HEK293 (cell line): ENCODE data around the gene ACP4.
"Not testable (repeated sequence)": the region's sequence is repeated elsewhere in the genome, so short reads cannot be mapped to it uniquely, and the experiment has no call there.

ENCODE experiments used
- CTCF ChIA-PET: fragments of 350-600 bp; formaldehyde crosslinking; extraction: SDS; loops from one replicate; lab custom pipeline; 2021; ENCODE audit warnings: antibody characterized with exemption; lab: Yijun Ruan, JAX
- POLR2A ChIA-PET: fragments of 300-600 bp; formaldehyde crosslinking; extraction: SDS; loops from one replicate; lab custom pipeline; 2020; ENCODE audit warnings: antibody characterized with exemption, inconsistent platforms; lab: Yijun Ruan, JAX
- H3K27ac ChIP-seq: fragments of 200-500 bp; sonication (Bioruptor generic); 2 replicates; pipeline ENCODE4 v1.5.1; 2014; ENCODE audit warnings: low read depth, low read length, control low read depth, inconsistent platforms; ENCODE audit errors: extremely low read depth
- H3K36me3 ChIP-seq, 2 experiments: fragments of 200-500 bp in 1 of 2; sonication (Bioruptor generic) in 1 of 2; 1 replicate in 1 of 2; 2 replicates in 1 of 2; pipeline ENCODE4 v1.5.1; 2014 to 2017; ENCODE audit warnings: inconsistent platforms in 2 of 2, low read length in 2 of 2; ENCODE audit not compliant: control insufficient read depth in 2 of 2, insufficient read depth in 1 of 2
- H3K4me1 ChIP-seq: fragments of 200-500 bp; sonication (Bioruptor generic); 2 replicates; pipeline ENCODE4 v1.5.1; 2014; ENCODE audit warnings: mild to moderate bottlenecking, low read length, inconsistent platforms; ENCODE audit not compliant: control insufficient read depth, insufficient read depth
- H3K4me3 ChIP-seq: 2 replicates; pipeline ENCODE4 v1.5.1; 2011; ENCODE audit warnings: low read depth, mild to moderate bottlenecking, control low read depth, low read length, moderate library complexity
- H3K9me3 ChIP-seq: fragments of 200-500 bp; sonication (Bioruptor generic); 2 replicates; pipeline ENCODE4 v1.5.1; 2014; ENCODE audit warnings: low read depth, low read length, inconsistent platforms; ENCODE audit not compliant: control insufficient read depth, insufficient read depth
- HIC1 ChIP-seq: fragments of 450-650 bp; formaldehyde crosslinking; IDR thresholded peaks from 2 replicates; pipeline ENCODE4 v1.5.1; 2016; ENCODE audit warnings: missing biosample characterization, missing genetic modification characterization
- IKZF3 ChIP-seq: fragments of 450-650 bp; IDR thresholded peaks from 2 replicates; pipeline ENCODE4 v1.5.0; 2018; ENCODE audit warnings: missing biosample characterization, mild to moderate bottlenecking, missing genetic modification characterization, moderate library complexity
- KLF8 ChIP-seq: fragments of 450-650 bp; formaldehyde crosslinking; IDR thresholded peaks from 2 replicates; pipeline ENCODE4 v1.5.1; 2016; ENCODE audit warnings: missing biosample characterization, missing genetic modification characterization
- MEIS1 ChIP-seq: sonication (generic); formaldehyde crosslinking; IDR thresholded peaks from 2 replicates; pipeline ENCODE4 v1.8.1; 2022; ENCODE audit warnings: missing genetic modification reagents, mild to moderate bottlenecking, borderline replicate concordance
- ZNF174 ChIP-seq: fragments of 450-650 bp; formaldehyde crosslinking; IDR thresholded peaks from 2 replicates; pipeline ENCODE4 v1.5.0; 2017; ENCODE audit warnings: missing biosample characterization, mild to moderate bottlenecking, missing genetic modification characterization
- ZNF184 ChIP-seq: fragments of 450-650 bp; IDR thresholded peaks from 2 replicates; pipeline ENCODE4 v1.5.1; 2018; ENCODE audit warnings: missing biosample characterization, mild to moderate bottlenecking, missing genetic modification characterization
- ZNF202 ChIP-seq: fragments of 450-650 bp; formaldehyde crosslinking; IDR thresholded peaks from 2 replicates; pipeline ENCODE4 v1.5.1; 2016; ENCODE audit warnings: missing biosample characterization, missing genetic modification characterization, borderline replicate concordance
- ZNF211 ChIP-seq: fragments of 450-650 bp; formaldehyde crosslinking; IDR thresholded peaks from 2 replicates; pipeline ENCODE4 v1.5.1; 2016; ENCODE audit warnings: low read depth, missing biosample characterization, missing genetic modification characterization
- ZNF239 ChIP-seq: fragments of 450-650 bp; formaldehyde crosslinking; IDR thresholded peaks from 2 replicates; pipeline ENCODE4 v1.5.1; 2016; ENCODE audit warnings: missing biosample characterization, missing genetic modification characterization
- ZNF350 ChIP-seq: fragments of 450-650 bp; formaldehyde crosslinking; IDR thresholded peaks from 2 replicates; pipeline ENCODE4 v1.5.0; 2017; ENCODE audit warnings: missing biosample characterization, mild to moderate bottlenecking, missing genetic modification characterization
- ZNF362 ChIP-seq: fragments of 450-650 bp; formaldehyde crosslinking; IDR thresholded peaks from 2 replicates; pipeline ENCODE4 v1.5.1; 2016; ENCODE audit warnings: missing biosample characterization, missing genetic modification characterization
- ZNF514 ChIP-seq: fragments of 450-650 bp; formaldehyde crosslinking; IDR thresholded peaks from 2 replicates; pipeline ENCODE4 v1.5.1; 2016; ENCODE audit warnings: missing biosample characterization, missing genetic modification characterization
- ZNF544 ChIP-seq: fragments of 450-650 bp; formaldehyde crosslinking; IDR thresholded peaks from 2 replicates; pipeline ENCODE4 v1.5.0; 2017; ENCODE audit warnings: missing biosample characterization, missing genetic modification characterization
- ZNF549 ChIP-seq: fragments of 450-650 bp; IDR thresholded peaks from 2 replicates; pipeline ENCODE4 v1.5.1; 2018; ENCODE audit warnings: missing biosample characterization, missing genetic modification characterization, mild to moderate bottlenecking, inconsistent platforms, moderate library complexity
- ZNF785 ChIP-seq: fragments of 450-650 bp; formaldehyde crosslinking; IDR thresholded peaks from 2 replicates; pipeline ENCODE4 v1.5.1; 2016; ENCODE audit warnings: missing biosample characterization, missing genetic modification characterization
- ZNF837 ChIP-seq: fragments of 450-650 bp; formaldehyde crosslinking; IDR thresholded peaks from 2 replicates; pipeline ENCODE4 v1.5.1; 2016; ENCODE audit warnings: missing biosample characterization, missing genetic modification characterization
- TF ChIP-seq, protein P1 (sequence below): fragments of 450-650 bp; formaldehyde crosslinking; IDR thresholded peaks from 2 replicates; pipeline ENCODE4 v1.5.1; 2016; ENCODE audit warnings: missing biosample characterization, missing genetic modification characterization, borderline replicate concordance
- TF ChIP-seq, protein P2 (sequence below): fragments of 450-650 bp; formaldehyde crosslinking; IDR thresholded peaks from 2 replicates; pipeline ENCODE4 v1.5.1; 2016; ENCODE audit warnings: missing biosample characterization, missing genetic modification characterization, low read depth
- TF ChIP-seq, protein P3 (sequence below): fragments of 450-650 bp; IDR thresholded peaks from 2 replicates; pipeline ENCODE4 v1.5.1; 2018; ENCODE audit warnings: missing biosample characterization, mild to moderate bottlenecking, missing genetic modification characterization

The ACP4 gene

GRCh38 chr19:50804420-50805272 is 14.4 kb downstream of the ACP4 start (continued):
- no peak for TF ChIP-seq HIC1
- TF ChIP-seq ZNF549 (tag by site-specific recombination), result no peak
- TF ChIP-seq, protein P1, sequence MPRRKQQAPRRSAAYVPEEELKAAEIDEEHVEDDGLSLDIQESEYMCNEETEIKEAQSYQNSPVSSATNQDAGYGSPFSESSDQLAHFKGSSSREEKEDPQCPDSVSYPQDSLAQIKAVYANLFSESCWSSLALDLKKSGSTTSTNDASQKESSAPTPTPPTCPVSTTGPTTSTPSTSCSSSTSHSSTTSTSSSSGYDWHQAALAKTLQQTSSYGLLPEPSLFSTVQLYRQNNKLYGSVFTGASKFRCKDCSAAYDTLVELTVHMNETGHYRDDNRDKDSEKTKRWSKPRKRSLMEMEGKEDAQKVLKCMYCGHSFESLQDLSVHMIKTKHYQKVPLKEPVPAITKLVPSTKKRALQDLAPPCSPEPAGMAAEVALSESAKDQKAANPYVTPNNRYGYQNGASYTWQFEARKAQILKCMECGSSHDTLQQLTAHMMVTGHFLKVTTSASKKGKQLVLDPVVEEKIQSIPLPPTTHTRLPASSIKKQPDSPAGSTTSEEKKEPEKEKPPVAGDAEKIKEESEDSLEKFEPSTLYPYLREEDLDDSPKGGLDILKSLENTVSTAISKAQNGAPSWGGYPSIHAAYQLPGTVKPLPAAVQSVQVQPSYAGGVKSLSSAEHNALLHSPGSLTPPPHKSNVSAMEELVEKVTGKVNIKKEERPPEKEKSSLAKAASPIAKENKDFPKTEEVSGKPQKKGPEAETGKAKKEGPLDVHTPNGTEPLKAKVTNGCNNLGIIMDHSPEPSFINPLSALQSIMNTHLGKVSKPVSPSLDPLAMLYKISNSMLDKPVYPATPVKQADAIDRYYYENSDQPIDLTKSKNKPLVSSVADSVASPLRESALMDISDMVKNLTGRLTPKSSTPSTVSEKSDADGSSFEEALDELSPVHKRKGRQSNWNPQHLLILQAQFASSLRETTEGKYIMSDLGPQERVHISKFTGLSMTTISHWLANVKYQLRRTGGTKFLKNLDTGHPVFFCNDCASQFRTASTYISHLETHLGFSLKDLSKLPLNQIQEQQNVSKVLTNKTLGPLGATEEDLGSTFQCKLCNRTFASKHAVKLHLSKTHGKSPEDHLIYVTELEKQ (tag by site-specific recombination), result 0 out of 2 replicates have a peak, but pooled peaks have one; percentile 7
- no peak for TF ChIP-seq ZNF211 (tag by site-specific recombination)
- TF ChIP-seq ZNF174 (tag by site-specific recombination), result no peak
- TF ChIP-seq ZNF785 (tag by site-specific recombination), result 0 out of 2 replicates have a peak, but pooled peaks have one; percentile 6
- no peak for TF ChIP-seq ZNF544 (tag by site-specific recombination)
- TF ChIP-seq, all 188 proteins: peak for 70

- Histone ChIP-seq H3K27ac (no peak overlapping the region), H3K9me3 (no peaks in the 10 kb centered on the region), H3K4me3 (no peak overlapping the region), H3K36me3 (no peaks in the 10 kb centered on the region), H3K4me1 (no peaks in the 10 kb centered on the region)
- ChIA-PET CTCF (interaction anchor here (0.7 kb wide), 1 partner anchor 89 kb away, joined by 3 read pairs; no protein-coding TSS in a partner anchor), POLR2A (no interaction called here)
- TF ChIP-seq ZNF514 (tag by site-specific recombination) (no peak), ZNF184 (tag by site-specific recombination) (no peak), ZNF350 (tag by site-specific recombination) (no peak), MEIS1 (CRISPR knock-in tag) (no peak), ZNF202 (tag by site-specific recombination) (no peak), IKZF3 (tag by site-specific recombination) (no peak), ZNF239 (tag by site-specific recombination) (no peak), ZNF837 (tag by site-specific recombination) (no peak), ZNF362 (tag by site-specific recombination) (no peak), KLF8 (no peak)
- TF ChIP-seq, protein P2, sequence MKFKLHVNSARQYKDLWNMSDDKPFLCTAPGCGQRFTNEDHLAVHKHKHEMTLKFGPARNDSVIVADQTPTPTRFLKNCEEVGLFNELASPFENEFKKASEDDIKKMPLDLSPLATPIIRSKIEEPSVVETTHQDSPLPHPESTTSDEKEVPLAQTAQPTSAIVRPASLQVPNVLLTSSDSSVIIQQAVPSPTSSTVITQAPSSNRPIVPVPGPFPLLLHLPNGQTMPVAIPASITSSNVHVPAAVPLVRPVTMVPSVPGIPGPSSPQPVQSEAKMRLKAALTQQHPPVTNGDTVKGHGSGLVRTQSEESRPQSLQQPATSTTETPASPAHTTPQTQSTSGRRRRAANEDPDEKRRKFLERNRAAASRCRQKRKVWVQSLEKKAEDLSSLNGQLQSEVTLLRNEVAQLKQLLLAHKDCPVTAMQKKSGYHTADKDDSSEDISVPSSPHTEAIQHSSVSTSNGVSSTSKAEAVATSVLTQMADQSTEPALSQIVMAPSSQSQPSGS (tag by site-specific recombination), result no peak
- TF ChIP-seq, protein P3, sequence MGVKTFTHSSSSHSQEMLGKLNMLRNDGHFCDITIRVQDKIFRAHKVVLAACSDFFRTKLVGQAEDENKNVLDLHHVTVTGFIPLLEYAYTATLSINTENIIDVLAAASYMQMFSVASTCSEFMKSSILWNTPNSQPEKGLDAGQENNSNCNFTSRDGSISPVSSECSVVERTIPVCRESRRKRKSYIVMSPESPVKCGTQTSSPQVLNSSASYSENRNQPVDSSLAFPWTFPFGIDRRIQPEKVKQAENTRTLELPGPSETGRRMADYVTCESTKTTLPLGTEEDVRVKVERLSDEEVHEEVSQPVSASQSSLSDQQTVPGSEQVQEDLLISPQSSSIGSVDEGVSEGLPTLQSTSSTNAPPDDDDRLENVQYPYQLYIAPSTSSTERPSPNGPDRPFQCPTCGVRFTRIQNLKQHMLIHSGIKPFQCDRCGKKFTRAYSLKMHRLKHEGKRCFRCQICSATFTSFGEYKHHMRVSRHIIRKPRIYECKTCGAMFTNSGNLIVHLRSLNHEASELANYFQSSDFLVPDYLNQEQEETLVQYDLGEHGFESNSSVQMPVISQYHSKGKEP (tag by site-specific recombination), result no peak
Observed at GRCh38 chr19:50808856-50809255, 18.6 kb downstream of the ACP4 start.

DNA sequence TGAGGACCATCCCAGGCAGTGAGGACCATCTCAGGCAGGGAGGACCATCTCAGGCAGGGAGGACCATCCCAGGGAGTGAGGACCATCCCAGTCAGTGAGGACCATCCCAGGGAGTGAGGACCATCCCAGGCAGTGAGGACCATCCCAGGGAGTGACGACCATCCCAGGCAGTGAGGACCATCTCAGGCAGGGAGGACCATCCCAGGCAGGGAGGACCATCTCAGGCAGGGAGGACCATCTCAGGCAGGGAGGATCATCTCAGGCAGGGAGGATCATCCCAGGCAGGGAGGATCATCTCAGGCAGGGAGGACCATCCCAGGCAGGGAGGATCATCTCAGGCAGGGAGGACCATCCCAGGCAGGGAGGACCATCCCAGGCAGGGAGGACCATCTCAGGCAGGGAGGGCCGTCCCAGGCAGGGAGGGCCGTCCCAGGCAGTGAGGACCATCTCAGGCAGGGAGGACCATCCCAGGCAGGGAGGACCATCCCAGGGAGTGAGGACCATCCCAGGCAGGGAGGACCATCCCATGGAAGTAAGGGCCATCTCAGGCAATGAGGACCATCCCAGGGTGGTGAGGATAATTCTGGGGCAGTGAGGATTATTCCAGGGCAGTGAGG is 21.5 kb downstream of the ACP4 start:
- H3K4me3 ChIP-seq, CTCF ChIA-PET, POLR2A ChIA-PET, H3K27ac ChIP-seq, H3K9me3 ChIP-seq, H3K4me1 ChIP-seq, H3K36me3 ChIP-seq: not testable (repeated sequence)
